Stimulated activated CD4-positive, alpha-beta T cell treated with anti-CD3 and anti-CD28 coated beads, Interleukin-15, amount 100 ng/mL, for 48 hours (primary cell): ENCODE data around the gene SERPINE3.

ENCODE experiments used
- DNase-seq, 2 donors: peaks; one replicate each; pipeline ENCODE4 v3.0.0-alpha.2; 2020; ENCODE audit warnings: low read depth in 2 of 2

Gene SERPINE3

DNA sequence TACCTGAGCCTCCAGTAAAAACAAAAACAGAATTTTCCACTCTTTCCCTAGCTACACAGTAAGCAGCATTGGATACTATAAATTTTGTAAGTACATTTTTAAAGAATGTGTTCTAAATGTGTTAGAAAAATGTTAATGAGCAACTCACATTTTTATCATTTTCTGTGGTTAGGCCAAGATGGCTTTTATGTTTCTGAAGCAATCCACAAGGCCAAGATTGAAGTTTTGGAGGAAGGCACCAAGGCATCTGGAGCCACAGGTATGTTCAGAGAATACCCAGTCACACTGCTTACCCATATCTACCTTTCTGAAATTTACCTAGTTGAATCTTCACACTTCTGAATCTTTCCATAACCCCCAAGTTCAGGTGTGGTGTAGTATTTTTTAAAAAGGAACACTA lies 21.6 kb downstream of the SERPINE3 start:
- DNase-seq = no peak

DNA sequence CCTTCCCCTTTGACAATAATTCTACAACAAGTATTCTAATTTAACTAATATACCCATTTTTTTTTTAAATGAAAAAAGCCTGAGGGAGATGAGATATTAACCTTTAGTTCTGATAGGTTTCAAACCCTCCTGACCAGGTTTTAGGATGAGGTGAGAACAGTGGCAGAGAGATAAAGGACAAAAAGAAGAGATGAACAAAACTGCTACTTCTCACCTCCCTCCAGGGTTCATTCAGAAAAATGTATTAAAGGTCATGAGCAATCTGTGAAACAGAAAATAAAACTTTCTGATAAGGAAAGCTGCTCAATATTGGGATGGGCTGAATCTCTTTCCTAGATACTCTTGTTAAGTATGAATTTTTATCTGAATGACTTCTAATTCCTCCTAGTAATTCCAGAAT lies 24.1 kb downstream of the SERPINE3 start:
- DNase-seq = no peak

DNA sequence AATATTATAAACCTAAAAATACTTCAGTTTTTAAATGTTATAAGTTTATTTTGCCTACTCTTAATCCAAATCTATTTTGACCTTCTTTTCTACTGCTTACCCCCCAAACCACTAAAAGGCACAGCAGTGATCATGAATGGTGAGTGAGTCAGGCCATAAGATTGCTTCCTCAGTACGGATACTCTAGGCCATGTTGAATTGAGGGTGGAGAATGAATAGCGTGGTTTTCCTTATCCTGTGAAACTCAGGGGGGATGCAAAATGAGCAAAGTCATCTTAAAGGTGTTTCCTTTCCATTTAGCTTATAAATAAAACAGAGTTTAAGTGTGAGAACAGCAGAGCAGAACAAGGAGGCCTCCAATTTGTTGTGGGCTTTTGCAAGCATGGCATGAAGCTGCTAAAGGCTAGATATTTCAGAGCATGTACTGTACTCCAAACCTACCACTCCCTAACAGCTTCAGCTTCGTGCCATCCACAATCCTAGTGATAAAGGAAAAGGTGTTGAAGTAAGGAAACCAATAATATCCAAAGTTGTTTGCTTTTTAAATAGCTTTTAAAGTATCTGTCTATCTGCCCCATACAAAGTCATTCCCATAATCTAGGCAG lies 25.0 kb downstream of the SERPINE3 start:
- DNase-seq = no peak

DNA sequence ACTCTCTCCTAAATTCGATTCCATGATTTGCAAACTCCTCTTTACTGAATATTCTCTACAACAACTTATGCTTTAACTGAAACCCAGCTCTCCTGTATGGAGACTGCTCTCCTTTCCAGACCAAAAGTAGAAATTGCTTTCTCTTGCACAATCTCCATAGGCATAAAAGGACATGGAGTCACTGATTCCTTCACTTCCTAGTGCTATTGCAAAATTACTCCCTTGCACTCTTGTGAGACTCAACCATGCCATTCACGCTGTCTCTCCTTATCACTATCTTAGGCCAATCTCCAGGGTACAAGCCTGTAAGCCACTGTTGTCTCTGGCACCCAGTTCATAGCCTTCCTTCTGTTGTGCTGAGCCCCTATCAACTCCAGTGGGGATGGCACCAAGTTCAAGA lies 30.6 kb downstream of the SERPINE3 start:
- no peak for DNase-seq

DNA sequence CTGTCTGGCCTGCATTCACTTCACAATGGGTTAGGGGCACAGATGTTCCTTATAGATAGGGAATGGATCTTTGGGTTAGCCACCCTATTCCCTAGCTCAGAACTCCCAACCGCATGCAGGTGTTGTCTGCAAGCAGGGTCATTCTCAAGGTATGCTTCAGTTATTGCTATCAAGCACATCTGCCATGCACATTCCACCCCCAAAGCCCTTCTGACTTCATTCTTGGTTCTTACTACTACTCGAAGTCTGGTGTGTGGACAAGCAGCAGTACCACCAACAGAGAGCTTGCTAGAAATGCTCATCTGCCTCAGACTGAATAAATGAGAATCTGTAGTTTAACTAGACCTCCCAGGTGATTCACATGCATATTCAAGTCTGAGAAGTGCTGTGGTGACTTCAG lies 31.3 kb downstream of the SERPINE3 start:
- DNase-seq = no peak

DNA sequence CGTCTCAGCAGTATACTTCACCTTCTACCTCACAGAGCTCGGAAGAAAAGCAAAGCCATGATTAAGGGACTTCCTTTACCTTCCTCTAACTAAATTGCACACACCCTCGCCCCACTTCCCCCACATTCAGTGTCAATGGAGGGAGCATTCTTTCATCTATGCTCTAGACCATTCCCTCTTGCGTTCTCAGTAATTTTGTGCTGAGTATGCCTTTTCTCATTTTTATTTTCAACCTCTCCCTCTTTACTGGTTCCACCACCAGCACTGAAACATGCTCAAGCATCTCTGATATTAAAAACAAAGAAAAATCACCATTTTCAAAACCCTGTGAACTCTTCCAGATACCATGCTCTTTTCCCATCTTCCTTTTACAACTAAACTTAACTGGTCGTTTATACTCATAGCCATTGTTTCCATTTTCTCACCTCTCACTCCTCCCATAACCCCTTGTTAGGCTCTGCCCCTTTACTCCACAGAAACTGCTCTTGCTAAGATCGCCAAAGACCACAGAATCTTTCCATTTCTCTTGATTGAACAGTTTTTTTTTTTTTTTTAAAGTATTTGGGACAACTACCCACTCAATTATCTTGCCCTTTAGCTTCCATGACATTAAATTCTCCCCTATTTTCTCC lies 32.4 kb downstream of the SERPINE3 start:
- DNase-seq = no peak

DNA sequence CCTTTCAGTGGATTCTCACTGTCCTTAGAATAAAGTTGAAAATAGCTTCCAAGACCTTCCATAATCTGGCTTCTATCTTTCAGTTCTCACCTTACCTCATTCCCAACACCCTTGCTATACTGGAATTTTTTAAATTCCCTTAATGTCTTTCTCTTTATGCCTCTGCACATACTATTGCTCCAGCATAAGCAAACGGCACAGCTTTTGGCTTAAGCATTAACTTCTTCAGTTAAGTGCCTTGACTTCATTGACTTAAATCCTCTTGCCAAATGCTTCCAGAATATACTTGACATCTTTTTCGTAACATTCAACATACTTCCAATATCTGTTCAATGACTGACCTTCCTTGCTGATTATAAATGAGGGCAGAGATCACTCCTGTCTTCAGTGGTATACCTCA lies 34.0 kb downstream of the SERPINE3 start:
- no peak for DNase-seq

DNA sequence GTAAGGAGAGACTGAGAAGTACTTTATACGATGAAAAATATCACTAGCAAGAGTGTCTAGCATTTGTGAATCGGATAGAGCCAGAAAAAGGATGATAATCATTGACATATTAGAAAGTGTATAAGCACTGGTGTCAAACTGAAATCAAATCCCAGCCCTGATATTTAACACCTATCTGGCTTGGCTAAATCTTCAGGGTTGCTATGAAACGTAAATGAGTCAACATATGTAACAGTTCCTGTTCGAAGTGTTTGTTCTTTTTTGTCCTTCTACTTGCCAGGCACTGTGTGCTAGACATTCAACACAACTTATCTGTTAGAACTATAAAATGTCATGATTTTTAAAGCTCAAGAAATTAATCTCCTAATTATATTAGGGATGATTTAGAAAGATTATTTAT lies 40.8 kb downstream of the SERPINE3 start:
- no peak for DNase-seq

DNA sequence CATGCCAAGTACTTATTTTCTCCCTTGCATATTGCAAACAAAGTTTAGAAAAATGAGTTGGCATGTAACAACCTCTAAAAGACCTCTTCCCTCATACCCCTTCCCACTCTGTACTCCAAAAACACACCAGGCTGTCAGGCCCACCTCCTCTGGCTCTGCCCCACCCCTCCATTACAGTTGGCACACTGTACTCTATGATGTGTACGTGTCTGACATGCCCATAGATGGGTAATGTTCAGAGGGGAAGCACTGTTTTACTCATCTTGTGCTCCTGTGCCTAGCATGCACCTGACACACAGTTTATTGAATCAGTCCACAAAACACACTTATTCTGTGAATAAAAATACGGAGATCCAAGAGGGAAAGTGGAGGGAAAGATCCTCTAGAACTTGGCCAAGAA lies 45.6 kb downstream of the SERPINE3 start:
- DNase-seq = no peak

DNA sequence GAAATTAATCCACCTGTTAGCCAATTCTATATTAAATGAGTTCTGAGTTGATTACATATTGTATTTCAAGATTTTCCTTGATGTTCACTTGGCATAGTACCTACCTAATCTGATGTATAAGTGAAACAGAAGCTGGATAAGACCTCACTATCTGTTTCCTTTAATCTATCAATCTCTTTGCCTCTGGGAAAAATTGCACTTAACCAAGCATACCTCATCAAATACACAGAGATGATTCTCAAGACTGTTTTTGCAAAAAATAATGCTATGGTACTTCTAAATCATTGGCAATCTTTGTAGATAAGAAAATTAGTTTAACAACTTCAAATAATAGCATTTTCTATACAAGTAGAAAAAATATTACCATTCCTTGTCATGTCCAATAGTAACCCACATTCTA lies 55.2 kb downstream of the SERPINE3 start:
- no peak for DNase-seq

DNA sequence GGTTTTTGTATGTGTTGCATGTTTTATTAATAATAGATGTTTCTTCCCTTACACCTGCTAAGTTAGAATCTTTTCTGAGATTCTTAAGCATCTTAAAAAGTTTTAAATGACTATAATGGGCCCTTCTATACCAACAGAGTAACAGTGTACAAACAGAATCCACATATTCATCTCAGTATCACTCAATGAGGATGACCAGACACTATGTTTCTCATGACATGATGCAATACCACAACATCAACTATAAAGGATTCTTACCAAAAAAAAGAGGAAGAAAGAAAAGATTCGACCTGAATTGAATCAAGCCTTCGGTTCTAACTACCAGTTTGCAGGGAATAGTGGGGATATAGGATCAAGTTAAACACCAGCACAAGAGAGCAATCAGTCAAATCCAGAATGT lies 56.9 kb downstream of the SERPINE3 start:
- no peak for DNase-seq

DNA sequence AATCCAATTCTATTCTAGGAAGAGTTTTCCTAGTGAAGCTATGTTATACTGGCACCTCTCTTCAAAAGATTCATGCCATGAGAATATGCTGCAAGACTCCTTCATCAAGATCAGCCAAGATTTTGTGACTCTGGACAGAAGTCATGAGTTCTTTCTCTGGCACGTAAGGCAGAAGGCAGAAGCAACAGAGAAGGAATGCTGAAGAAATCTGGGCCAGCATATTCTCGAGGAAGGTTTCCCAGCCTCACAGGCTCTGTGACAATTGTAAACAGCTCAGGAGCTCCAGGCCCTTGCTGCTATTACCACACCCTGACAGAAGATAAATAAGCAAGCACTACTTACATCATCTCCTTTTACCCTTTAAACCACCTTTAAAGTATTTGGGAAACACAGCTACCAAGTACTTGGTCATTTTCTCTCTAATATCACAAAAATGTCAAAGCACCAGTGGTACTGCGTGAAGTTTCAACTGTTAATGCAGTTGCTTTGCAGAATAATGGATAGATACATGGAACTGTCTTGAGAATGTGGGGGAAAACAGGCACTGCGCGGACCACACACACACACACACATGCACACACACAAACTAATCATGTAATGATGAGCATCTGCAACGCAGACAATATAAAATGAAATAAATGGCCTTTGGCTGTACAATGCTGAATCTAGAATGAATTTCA lies 57.9 kb downstream of the SERPINE3 start:
- DNase-seq = no peak

DNA sequence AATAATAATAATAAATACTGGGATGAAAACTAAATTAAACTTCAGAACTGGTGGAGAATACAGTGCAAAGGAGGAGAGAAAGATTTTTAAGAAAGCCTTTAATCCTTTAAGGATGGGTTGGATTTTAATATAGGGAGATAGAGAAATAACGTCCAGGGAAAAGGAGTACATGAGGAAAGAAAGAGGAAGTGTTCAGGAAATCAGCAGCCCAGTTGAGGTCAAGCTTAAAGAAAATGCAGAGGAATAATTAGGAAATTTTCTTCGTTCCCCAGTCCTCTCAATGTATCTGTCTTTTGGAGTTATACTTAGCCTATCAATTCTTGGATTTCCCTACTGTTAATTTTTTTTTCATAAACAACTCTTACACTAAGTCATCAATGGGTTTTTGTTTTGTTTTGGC lies 65.7 kb downstream of the SERPINE3 start:
- no peak for DNase-seq

DNA sequence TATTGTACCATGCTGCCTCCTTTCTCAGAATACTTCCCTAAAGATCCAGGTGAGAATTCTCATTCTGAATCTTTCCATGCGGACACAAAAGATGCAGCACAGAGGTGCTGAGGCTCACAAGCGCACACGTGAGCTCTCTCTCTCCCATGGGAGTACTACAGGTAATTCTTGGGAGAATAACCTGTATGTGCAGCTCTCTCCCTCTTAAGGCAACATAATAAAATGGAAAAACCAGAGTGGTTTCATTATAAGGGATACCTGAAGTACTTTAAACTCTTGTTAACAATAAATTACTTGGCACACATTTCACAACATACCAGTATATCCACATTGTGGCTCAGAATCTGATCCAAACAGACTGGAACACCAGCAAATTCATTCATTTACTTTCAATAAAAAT lies 72.9 kb downstream of the SERPINE3 start:
- no peak for DNase-seq
